Prostate gland (tissue), 2 donors: ENCODE data around the gene SEC23A.

Experiments used
- POLR2A ChIP-seq: fragments of 450-650 bp; IDR thresholded peaks from one replicate; pipeline ENCODE4 v1.6.1; 2016; ENCODE audit warnings: antibody characterized with exemption, mild to moderate bottlenecking
- POLR2AphosphoS5 ChIP-seq: sonication (generic); formaldehyde crosslinking; IDR thresholded peaks from one replicate; pipeline ENCODE4 v1.6.1; 2017; ENCODE audit warnings: antibody characterized with exemption
- TF ChIP-seq, protein P1 (sequence below), 4 experiments: fragments of 200-600 bp in 2 of 4; fragments of 450-650 bp in 2 of 4; sonication (generic) in 2 of 4; IDR thresholded peaks; 1 replicate in 3 of 4; 2 replicates in 1 of 4; pipeline ENCODE4 v1.5.1; 2016 to 2019; ENCODE audit warnings: antibody characterized with exemption in 4 of 4, mild to moderate bottlenecking in 2 of 4, moderate library complexity in 2 of 4

- TF ChIP-seq, protein P1, sequence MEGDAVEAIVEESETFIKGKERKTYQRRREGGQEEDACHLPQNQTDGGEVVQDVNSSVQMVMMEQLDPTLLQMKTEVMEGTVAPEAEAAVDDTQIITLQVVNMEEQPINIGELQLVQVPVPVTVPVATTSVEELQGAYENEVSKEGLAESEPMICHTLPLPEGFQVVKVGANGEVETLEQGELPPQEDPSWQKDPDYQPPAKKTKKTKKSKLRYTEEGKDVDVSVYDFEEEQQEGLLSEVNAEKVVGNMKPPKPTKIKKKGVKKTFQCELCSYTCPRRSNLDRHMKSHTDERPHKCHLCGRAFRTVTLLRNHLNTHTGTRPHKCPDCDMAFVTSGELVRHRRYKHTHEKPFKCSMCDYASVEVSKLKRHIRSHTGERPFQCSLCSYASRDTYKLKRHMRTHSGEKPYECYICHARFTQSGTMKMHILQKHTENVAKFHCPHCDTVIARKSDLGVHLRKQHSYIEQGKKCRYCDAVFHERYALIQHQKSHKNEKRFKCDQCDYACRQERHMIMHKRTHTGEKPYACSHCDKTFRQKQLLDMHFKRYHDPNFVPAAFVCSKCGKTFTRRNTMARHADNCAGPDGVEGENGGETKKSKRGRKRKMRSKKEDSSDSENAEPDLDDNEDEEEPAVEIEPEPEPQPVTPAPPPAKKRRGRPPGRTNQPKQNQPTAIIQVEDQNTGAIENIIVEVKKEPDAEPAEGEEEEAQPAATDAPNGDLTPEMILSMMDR (IDR thresholded peaks at IDR 0.05): no peak
- TF ChIP-seq POLR2A: no peak
- TF ChIP-seq POLR2AphosphoS5: no peak
These were observed 69.7 kb downstream of the SEC23A start for GRCh38 chr14:39033371-39033770.
